Measurements from ENCODE around the gene TMEM62.
"Not testable (repeated sequence)": the region's sequence is repeated elsewhere in the genome, so short reads cannot be mapped to it uniquely, and the experiment has no call there.

TMEM62 gene

DNA sequence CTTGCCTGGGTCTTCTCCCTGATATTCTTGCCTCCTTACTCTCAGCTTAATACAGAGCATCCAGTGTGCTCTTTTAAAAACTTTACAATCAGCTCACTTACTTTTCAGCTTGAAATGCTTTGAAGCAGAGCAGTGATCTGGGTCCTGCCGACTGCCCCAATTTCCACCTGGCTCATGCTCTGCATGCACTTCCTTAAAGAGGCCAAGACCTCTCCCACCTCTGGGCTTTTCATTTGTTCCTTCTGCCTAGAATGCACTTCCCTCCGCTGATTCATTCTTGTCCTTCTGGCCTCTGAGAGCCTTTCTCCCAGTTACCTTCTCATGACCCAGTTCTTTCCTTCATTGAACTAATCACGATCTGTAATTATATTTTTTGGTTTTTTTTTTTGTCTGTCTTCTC, 49.9 kb downstream of the TMEM62 start:
- DNase-seq (ENCODE audit: low spot score): no peak

- no peak for DNase-seq (ENCODE audit: low spot score)
These were observed 51.2 kb downstream of the TMEM62 start for GRCh38 chr15:43184407-43185124.

DNA sequence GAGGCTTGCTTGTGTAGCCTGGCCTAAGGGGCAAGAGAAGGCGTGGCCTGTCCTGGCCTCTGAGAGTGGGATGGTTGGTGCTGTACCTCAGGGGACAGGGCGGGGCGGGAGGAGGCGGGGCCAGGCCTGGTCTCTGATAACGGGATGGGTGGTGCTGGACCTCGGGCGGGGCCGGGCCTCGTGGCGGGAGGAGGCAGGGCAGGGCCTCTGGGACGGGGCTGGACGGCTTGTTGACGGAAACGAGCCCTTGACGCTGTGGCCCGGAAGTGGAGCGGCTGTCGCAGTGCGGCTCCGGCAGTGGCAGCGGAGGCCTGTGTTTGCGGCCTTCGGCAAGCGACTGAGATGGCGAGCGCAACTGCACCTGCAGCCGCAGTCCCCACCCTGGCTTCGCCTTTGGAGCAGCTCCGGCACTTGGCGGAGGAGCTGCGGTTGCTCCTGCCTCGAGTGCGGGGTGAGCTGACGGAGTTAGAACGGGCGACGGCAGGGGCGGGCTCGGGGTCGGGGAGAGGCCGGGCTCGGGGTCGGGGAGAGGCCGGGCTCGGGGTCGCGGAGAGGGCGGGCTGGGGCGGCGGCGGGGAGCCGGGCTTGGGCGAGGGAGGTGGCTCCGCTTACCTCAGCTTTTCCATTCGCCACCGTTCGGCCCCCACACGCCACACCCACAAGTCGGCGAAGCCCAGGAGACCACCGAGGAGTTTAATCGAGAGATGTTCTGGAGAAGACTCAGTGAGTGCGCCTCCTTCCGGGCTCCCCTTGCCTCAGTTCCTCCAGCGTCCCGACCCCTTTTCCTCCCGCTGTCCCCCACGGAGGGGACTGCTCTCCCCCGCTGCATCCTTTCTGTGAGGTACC, 52.0 kb downstream of the TMEM62 start, which contains the start of gene CCNDBP1:
Gene CCNDBP1, plus strand, starts transcription at position 247 of the 846 bp plus-strand sequence. Its CDS starts 96 bp downstream, at position 343.
- peak; percentile 88 for DNase-seq (ENCODE audit: low spot score)

GRCh38 chr15:43186003-43186353, 52.6 kb downstream of the TMEM62 start:
- no peak for DNase-seq (ENCODE audit: low spot score)

- DNase-seq (ENCODE audit: low spot score): peak; percentile 50
These were observed 54.3 kb downstream of the TMEM62 start for GRCh38 chr15:43187544-43188155.

DNA sequence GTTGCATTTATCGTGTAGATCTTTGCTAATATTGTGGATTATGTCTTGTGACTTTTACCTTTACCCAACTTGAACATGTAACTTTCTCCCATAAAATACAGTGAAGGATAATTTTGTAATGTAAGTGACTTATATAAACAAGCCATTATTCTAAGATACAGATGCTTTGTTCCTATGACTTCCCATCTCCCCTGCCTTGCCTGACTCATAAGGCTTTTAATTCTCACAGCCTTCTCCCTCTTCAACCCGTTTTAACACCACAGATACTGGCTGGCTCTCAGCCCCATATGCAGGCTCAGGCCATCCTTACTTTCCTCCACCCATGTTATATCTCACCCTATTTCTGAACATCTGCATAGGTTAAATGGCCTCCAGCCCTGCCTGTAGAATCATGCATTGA, 55.9 kb downstream of the TMEM62 start:
- no peak for DNase-seq (ENCODE audit: low spot score)

DNA sequence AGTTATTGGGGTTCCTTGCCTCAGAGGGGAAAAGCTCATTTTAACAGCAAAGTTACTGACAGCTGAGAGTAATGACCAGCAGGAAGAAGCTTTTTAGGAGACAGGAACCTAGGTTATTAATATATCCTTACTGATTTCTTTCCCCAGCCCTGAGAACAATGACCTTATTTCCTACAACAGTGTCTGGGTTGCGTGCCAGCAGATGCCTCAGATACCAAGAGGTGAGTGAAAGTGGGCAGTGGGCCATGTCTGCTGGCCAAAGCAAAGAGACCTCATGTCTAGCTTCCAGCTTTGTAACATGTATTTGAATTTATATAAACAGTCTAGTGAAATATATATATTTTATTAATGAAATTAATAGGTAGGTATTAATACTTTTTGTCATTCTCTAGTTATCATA, 56.8 kb downstream of the TMEM62 start:
- DNase-seq (ENCODE audit: low spot score): no peak

- no peak for DNase-seq (ENCODE audit: low spot score)
These were observed 60.3 kb downstream of the TMEM62 start for GRCh38 chr15:43193710-43194109.

DNA sequence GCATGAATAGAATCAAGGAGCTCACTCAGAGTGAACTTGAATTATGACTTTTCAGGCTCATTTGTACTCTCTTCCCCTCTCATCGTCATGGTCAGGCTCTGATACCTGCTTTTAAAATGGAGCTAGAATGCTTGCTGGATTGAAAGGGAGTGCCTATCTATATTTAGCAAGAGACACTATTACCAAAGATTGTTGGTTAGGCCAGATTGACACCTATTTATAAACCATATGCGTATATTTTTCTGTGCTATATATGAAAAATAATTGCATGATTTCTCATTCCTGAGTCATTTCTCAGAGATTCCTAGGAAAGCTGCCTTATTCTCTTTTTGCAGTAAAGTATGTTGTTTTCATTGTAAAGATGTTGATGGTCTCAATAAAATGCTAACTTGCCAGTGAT, 61.4 kb downstream of the TMEM62 start:
- no peak for DNase-seq (ENCODE audit: low spot score)

GRCh38 chr15:43196760-43197548, 63.6 kb downstream of the TMEM62 start:
- no peak for DNase-seq (ENCODE audit: low spot score)

DNA sequence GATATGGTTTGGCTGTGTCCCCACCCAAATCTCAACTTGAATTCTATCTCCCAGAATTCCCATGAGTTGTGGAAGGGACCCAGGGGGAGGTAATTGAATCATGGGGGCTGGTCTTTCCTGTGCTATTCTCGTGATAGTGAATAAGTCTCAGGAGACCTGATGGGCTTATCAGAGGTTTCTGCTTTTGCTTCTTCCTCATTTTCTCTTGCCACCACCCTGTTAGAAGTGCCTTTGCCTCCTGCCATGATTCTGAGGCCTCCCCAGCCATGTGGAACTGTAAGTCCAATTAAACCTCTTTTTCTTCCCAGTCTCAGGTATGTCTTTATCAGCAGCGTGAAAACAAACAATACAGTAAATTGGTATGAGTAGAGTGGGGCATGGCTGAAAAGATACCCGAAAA, 64.4 kb downstream of the TMEM62 start:
- DNase-seq (ENCODE audit: low spot score): not testable (repeated sequence)

GRCh38 chr15:43198556-43198955, 65.2 kb downstream of the TMEM62 start:
- DNase-seq (ENCODE audit: low spot score): not testable (repeated sequence)

GRCh38 chr15:43198992-43199391, 65.6 kb downstream of the TMEM62 start:
- no peak for DNase-seq (ENCODE audit: low spot score)

DNA sequence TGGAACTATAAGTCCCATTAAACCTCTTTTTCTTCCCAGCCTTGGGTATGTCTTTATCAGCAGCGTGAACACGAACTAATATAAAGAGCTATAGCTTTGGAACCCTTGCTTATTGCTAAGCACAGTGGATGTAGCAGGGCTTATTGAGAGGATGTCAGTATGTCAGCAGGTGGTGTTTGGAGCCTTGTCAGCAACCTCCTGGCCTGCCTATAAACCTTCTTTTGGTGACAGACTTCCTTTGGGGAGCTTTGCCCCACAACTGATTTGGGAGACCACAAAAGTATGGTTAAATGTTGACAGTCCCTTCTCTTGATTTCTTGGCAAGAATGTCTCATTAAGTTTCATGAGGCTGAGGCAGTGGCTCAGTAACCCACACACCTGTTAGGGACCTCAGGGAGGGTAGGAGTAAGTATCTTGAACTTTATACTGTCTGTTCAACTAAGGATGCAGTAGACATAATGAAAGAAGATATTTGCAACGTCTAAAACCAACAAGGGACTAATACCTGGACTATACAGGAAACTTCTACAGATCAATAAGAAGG, 66.6 kb downstream of the TMEM62 start:
- no peak for DNase-seq (ENCODE audit: low spot score)

DNA sequence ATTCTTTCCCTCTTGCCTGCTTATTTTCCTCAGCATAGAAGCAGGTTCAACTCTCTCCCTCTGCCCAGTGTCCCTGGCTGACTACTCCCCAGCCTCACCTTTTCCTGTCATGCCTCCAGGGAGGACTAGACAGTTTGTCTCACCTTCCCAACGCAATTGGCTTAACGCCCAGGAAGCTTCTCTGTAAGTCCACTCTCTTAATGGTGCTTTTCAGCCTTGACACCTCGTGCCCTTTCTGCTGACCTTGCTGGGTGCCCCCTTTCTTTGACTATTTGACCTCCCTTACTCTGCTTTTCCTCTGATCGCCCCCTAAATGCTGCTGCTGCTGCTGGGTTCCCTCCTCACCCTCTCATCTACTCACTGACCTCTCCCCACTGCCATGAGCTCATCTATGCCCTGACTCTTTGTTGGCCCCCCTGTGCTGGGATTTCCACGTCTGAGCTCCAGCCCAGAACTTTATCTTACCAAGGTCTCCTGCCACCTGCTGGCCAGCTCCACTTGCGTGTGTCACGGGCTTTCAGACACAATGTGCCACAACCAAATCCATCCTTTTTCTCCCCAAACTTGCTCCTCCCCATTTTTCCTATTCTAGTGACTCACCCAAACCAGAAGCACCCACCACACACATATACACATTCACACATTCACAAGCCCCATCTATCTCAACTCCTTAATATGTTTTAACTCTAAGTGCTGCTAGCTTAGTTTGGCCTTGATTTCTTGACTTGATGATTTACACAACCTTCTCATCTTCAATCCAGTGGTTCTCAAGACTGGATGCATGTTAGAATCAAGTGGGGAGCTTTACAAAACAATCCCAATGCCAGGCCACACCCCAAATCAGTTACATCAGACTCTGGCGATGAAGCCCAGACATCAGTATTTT, 70.9 kb downstream of the TMEM62 start:
- DNase-seq (ENCODE audit: low spot score): peak; percentile 29

DNA sequence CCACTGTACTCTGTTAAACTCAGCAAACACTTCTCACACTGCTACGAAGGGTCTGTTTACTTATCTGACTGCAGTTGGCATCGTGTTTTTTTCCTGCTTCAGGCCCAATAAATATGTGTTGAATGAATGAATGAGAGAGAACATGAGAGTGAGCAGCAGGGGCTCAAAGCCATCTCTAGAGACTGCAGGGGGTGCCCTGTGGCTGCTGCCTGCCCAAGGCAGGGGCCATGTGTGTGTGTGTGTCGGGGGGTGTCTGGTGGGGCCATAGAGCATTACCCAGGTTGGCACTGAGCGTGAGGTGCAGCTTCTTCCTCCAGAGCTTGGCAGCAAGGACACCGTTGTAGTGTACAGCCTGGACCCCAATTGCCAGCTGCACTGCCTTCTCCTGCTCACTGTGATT, 72.7 kb downstream of the TMEM62 start:
- no peak for DNase-seq (ENCODE audit: low spot score)

- DNase-seq (ENCODE audit: low spot score): no peak
These were observed 73.6 kb downstream of the TMEM62 start for GRCh38 chr15:43207024-43207423.

DNA sequence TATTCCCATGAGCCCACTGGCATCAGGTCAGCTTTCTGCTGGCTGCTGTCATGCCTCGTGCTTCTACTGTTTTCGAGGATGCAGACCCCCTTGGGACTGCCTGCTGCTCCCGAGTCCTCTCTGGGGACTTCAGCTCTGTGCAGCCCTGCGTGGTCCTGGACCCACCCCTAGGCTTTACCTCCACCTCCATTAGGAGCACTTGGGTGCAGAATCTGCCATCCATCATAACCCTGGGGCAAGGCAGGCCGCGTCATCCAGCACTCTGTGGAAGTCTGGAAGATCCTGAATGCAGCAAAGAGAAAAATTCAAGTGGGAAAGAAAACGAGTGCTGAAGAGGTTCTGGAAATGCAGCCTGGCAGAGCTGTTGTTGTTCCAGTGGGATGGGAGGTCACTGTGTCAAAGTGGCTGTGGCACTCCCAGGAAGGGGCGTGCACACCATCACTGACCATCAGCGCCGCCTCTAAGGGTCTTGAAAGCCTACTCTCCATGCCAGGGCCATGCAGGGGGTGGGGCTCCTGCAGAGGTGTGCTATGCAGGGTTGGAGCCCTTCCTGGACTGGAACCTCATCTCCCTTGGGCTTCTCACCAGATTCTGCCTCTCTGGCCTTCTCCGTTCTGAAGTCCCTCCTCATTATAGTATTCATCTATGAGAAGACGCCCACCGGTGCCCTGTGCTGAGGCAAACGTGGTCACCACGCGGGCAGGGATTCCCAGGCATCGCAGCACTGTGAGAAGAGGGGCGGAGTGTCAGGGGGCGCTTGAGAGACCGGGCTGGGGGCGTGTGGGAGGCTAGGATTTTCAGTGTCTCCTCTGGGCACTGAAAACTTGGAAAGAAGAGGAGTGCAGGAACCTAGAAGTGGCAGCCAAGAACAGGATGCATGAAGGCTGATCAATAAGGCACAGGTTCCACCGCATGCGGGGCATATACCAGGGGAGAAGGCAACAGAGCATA, 74.9 kb downstream of the TMEM62 start:
- DNase-seq (ENCODE audit: low spot score): no peak

DNA sequence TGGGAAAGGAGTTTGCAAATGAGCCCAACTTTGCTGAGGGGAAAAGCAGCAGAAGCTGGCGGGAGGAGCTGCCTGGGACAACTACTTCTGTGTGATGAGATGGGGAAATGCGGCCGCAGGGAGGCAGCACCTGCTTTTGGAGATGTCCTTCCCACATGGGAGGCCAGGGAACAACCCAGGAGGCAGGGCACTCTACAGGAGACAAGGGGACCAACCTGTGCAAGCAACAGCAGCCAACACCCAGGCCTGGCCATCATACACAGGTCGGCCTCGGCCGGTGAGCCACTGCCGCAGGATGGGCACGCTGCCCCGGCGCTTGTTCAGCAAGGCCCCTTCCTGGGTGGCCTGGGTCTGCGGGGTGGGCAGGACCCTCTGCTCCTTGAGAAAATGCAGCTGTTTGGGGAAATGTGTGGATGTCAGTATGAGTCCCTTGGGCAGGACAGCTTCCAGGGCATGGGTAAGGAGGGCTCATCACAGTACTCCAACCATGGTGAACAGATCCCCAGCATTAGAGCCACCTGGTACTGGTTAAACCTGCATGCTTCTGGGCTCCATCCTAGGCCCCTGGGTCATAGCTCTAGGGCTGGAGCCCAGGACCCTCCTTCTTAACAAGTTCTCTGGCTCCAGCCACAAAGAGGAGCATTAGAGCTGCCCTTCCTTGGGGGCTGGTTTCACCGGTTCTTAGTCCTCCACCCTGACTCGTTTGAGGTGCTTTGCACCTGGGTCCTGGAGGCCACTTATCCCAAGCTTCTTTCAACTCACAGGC, 75.9 kb downstream of the TMEM62 start:
- DNase-seq (ENCODE audit: low spot score): no peak

Data from CD4-positive, alpha-beta T cell treated with Interleukin-15 for 4 hours (primary cell).